GM23248 (cell line): ENCODE measurements around the gene HGF. TPM values are rescaled to one million over a fixed set of nuclear protein-coding genes. Genes with fewer than 3 reads are reported as not detected.

ENCODE experiments used
- DNase-seq: peaks from one replicate; pipeline ENCODE4 v3.0.0-alpha.2; 2015
- H2AFZ ChIP-seq: fragments of 200-600 bp; sonication (generic); 2 replicates; pipeline ENCODE4 v1.6.1; 2016; ENCODE audit warnings: antibody characterized with exemption
- H3F3A ChIP-seq: fragments of 200-600 bp; sonication (generic); 2 replicates; pipeline ENCODE4 v1.6.1; 2016; ENCODE audit warnings: mild to moderate bottlenecking, antibody characterized with exemption, mixed run types; ENCODE audit not compliant: insufficient read depth
- H3K27ac ChIP-seq: fragments of 200-600 bp; sonication (generic); 2 replicates; pipeline ENCODE4 v1.5.1; 2016; ENCODE audit warnings: mild to moderate bottlenecking
- H3K27me3 ChIP-seq: fragments of 200-600 bp; sonication (generic); replicated peaks from 2 replicates; pipeline ENCODE4 v1.6.1; 2016; ENCODE audit warnings: mild to moderate bottlenecking; ENCODE audit not compliant: insufficient read depth
- H3K36me3 ChIP-seq: fragments of 200-600 bp; sonication (generic); 2 replicates; pipeline ENCODE4 v1.6.1; 2016; ENCODE audit warnings: low read depth, mild to moderate bottlenecking
- H3K4me1 ChIP-seq: fragments of 200-600 bp; sonication (generic); 2 replicates; pipeline ENCODE4 v1.6.1; 2016; ENCODE audit warnings: mild to moderate bottlenecking; ENCODE audit not compliant: insufficient read depth
- H3K4me2 ChIP-seq: fragments of 200-600 bp; sonication (generic); one replicate; pipeline ENCODE4 v1.6.1; 2016; ENCODE audit warnings: mild to moderate bottlenecking; ENCODE audit not compliant: unreplicated experiment
- H3K4me3 ChIP-seq: fragments of 200-600 bp; sonication (generic); 2 replicates; pipeline ENCODE4 v1.5.1; 2016; ENCODE audit warnings: mild to moderate bottlenecking
- H3K79me2 ChIP-seq: fragments of 200-600 bp; sonication (generic); 2 replicates; pipeline ENCODE4 v1.6.1; 2016; ENCODE audit warnings: mild to moderate bottlenecking; ENCODE audit not compliant: insufficient read depth
- H3K9ac ChIP-seq: fragments of 200-600 bp; sonication (generic); 2 replicates; pipeline ENCODE4 v1.6.1; 2016; ENCODE audit warnings: mild to moderate bottlenecking
- H3K9me2 ChIP-seq: fragments of 200-600 bp; sonication (generic); 2 replicates; pipeline ENCODE4 v1.6.1; 2016; ENCODE audit warnings: mixed run types, mild to moderate bottlenecking, moderate library complexity; ENCODE audit not compliant: insufficient read depth
- H3K9me3 ChIP-seq: fragments of 200-600 bp; sonication (generic); one replicate; pipeline ENCODE4 v1.6.1; 2017; ENCODE audit warnings: low read depth
- H4K20me1 ChIP-seq: fragments of 200-600 bp; sonication (generic); 2 replicates; pipeline ENCODE4 v1.6.0; 2016; ENCODE audit not compliant: insufficient read depth
- EZH2 ChIP-seq: fragments of 200-600 bp; sonication (generic); IDR thresholded peaks from 2 replicates; pipeline ENCODE4 v1.6.1; 2018; ENCODE audit warnings: antibody characterized with exemption, mild to moderate bottlenecking; ENCODE audit not compliant: insufficient read depth, poor library complexity, severe bottlenecking
- EZH2phosphoT487 ChIP-seq: fragments of 200-600 bp; sonication (generic); IDR thresholded peaks from 2 replicates; pipeline ENCODE4 v1.6.1; 2018; ENCODE audit warnings: antibody characterized with exemption, moderate library complexity, mild to moderate bottlenecking, low read depth; ENCODE audit not compliant: insufficient read depth
- WGBS, 2 experiments: methylation state at CpG; one replicate each; pipeline ENCODE4 v1.1.6; 2015 to 2017; ENCODE audit warnings: low lambda C conversion rate in 2 of 2, low coverage in 1 of 2; ENCODE audit errors: missing lambda C conversion rate in 2 of 2; 5-methylcytosine and 5-hydroxymethylcytosine counted together
- in situ Hi-C: fragments of 300-500 bp; cut with MboI; formaldehyde crosslinking; loops from 2 replicates; pipeline ENCODE4 v1.15.0; 2020
- polyA plus RNA-seq: library from polyadenylated mRNA; unstranded; fragments of >200 nt; fragmentation: Nextera tagmentation; extraction: Ambion mirVana; gene quantifications from 2 replicates; pipeline ENCODE4 v1.2.1, GENCODE V29; 2016
- total RNA-seq: library from RNA; depleted of rRNA; stranded (reverse); fragments of >200 nt; shearing (Covaris generic); gene quantifications from 2 replicates; pipeline ENCODE4 v1.2.3, GENCODE V29; 2014

HGF gene
- total and polyA plus RNA-seq, 2 experiments from 2014 or later: 2.3 to 2.7 TPM

DNA sequence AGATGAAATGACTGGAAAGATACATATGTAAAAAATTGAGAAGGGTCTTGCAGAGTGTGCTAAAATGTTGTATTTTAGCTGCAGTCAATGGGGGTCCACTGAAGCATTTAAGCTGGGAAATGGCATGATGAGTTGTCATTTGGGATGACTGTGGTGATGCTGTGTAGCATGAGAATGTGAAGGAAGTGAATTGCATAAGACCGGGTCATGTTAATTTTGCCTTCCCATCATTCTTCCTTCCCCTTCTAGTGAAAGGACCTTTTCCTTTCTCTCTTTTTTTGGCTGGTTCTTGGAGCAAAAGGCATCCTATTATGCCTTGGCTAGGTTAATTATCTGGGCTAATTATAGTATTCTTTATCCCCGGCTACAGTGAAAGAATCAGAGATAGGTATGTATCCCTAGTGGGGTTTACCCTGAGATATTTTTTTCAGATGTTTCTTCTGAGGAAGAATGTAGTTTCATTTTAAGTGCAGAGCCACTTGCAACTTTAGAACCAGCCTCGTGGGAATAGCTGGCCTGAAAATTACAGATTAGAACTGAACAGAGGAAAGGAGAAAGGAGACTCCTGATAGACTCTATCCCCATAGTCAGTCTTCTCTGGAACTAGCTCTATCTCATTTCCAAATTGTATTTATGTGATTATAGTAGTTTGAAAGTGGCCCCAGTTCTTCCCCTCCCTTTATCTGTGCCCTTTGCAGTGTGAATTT, 93.6 kb downstream of the HGF start:
- Histone ChIP-seq H3K4me2 (no peak overlapping the region), H3K9me3 (no peaks in the 10 kb centered on the region), H4K20me1 (no peaks in the 10 kb centered on the region), H2AFZ (peak overlapping the region; percentile 6; the same call in 1 of the 2 replicates), H3K36me3 (no peaks in the 10 kb centered on the region), H3K79me2 (no peaks in the 10 kb centered on the region), H3F3A (no peaks in the 10 kb centered on the region), H3K27me3 (no peaks in the 10 kb centered on the region), H3K4me1 (no peaks in the 10 kb centered on the region), H3K27ac (no peak overlapping the region), H3K9me2 (peaks cover 3% of the 10 kb centered on the region; the same call in 1 of the 2 replicates), H3K9ac (no peak overlapping the region), H3K4me3 (no peak overlapping the region)
- in situ Hi-C loops: no loop called here
- DNase-seq: no peak
- no peak for TF ChIP-seq EZH2
- TF ChIP-seq EZH2phosphoT487: no peak
- WGBS, 2 experiments: 54 to 55% methylated on average over 3 of the region's 3 CpGs

DNA sequence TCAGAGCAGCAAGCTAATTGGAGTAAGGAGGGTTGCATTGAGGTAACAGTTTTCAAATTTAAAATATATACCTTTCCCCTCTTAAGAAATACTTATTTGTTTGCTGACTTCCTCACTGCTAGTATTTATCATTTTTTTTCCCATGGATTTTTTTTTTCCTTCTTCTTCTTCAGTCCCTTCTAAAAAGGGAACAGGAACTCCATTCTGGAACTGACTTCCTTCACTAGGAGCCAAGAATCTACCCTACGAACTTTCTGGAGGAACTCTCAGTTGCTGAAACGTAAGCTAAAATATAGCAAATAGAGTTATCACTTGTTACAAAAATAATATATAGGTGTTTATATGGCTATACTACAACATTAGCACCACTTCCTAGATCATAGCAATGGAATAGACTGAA, 95.4 kb downstream of the HGF start:
- DNase-seq: no peak
- Histone ChIP-seq H3K9ac (no peak overlapping the region), H3K36me3 (no peaks in the 10 kb centered on the region), H3K4me3 (no peak overlapping the region), H3K79me2 (no peaks in the 10 kb centered on the region), H3K9me3 (no peaks in the 10 kb centered on the region), H3K4me2 (no peak overlapping the region), H2AFZ (no peak overlapping the region), H3F3A (no peaks in the 10 kb centered on the region), H3K9me2 (peaks cover 3% of the 10 kb centered on the region; the same call in 1 of the 2 replicates), H4K20me1 (no peaks in the 10 kb centered on the region), H3K27ac (no peak overlapping the region), H3K27me3 (no peaks in the 10 kb centered on the region), H3K4me1 (no peaks in the 10 kb centered on the region)
- TF ChIP-seq EZH2phosphoT487 (no peak), EZH2 (no peak)
- in situ Hi-C loops: no loop called here
- WGBS, 2 experiments: 87% methylated on average over 2 of the region's 2 CpGs

DNA sequence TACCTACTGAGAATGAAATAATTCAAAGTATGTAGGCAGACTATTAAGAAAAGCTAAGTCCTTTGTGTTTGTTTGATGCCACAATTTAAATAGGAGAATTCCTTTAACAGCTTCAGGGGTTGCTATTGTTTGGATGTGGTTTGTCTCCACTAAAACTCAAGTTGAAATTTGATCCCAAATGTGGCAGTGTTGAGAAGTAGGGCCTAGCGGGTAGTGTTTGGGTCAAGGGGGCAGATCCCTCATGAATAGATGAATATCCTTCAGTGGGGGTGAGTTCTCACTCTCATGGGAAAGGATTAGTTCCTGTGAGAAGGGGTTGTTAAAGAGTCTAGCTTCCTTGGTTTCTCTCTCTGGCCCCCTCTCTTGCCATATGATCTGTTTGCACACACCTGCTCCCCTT, 97.0 kb downstream of the HGF start:
- H2AFZ ChIP-seq: no peak overlapping the region
- in situ Hi-C loops: no loop called here
- H3K4me3 ChIP-seq: no peak overlapping the region
- no peak overlapping the region for H3K27ac ChIP-seq
- H3K4me2 ChIP-seq: no peak overlapping the region
- H3F3A ChIP-seq: no peaks in the 10 kb centered on the region
- no peaks in the 10 kb centered on the region for H4K20me1 ChIP-seq
- H3K9me2 ChIP-seq: peaks cover 3% of the 10 kb centered on the region; the same call in 1 of the 2 replicates
- no peak for DNase-seq
- no peaks in the 10 kb centered on the region for H3K4me1 ChIP-seq
- no peaks in the 10 kb centered on the region for H3K9me3 ChIP-seq
- no peak overlapping the region for H3K9ac ChIP-seq
- WGBS, 2 experiments: 78 to 85% methylated on average over 1 of the region's 1 CpG
- H3K36me3 ChIP-seq: no peaks in the 10 kb centered on the region
- H3K79me2 ChIP-seq: no peaks in the 10 kb centered on the region
- TF ChIP-seq EZH2phosphoT487 (no peak), EZH2 (no peak)
- no peaks in the 10 kb centered on the region for H3K27me3 ChIP-seq

DNA sequence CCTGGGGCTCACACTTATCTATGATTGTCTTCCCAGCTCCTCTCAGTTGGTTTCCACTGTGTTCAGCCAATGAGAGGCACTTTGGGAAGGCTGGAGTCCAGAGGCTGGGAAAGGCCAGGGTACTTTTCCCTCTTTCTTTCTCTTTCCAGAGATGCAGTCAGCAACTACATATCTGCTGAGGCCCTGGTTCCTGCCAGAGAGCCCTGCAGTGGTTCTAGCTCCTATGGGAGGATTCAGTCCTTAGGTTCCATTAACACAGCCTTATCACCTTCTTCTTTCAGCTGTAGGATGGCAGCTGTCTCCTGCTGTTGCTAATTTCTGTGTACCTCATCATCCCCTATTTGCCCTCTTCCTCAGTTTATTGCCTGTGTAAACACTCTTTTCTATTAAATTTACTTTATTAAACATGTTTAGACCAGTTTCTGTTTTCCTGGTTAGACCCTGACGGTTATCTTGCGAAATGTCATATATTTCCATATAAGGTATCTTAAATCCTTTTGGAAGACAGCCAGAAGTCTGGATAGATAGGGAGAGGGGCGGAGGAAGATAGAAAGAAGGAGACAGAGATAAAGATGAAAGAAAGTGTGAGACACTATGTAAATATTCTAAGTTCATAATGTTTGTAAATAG, 100.3 kb downstream of the HGF start:
- H3K79me2 ChIP-seq: no peaks in the 10 kb centered on the region
- no peak overlapping the region for H3K4me2 ChIP-seq
- no peaks in the 10 kb centered on the region for H3F3A ChIP-seq
- no peaks in the 10 kb centered on the region for H3K36me3 ChIP-seq
- H3K4me3 ChIP-seq: no peak overlapping the region
- no peaks in the 10 kb centered on the region; the same call in 1 of the 2 replicates for H3K4me1 ChIP-seq
- no peaks in the 10 kb centered on the region for H3K27me3 ChIP-seq
- no peaks in the 10 kb centered on the region for H3K9me3 ChIP-seq
- H3K27ac ChIP-seq: no peak overlapping the region
- no peaks in the 10 kb centered on the region; the same call in 1 of the 2 replicates for H3K9me2 ChIP-seq
- DNase-seq: no peak
- WGBS, 2 experiments: 97 to 99% methylated on average over 3 of the region's 3 CpGs
- H3K9ac ChIP-seq: no peak overlapping the region
- in situ Hi-C loops: no loop called here
- H2AFZ ChIP-seq: no peak overlapping the region
- TF ChIP-seq EZH2 (no peak), EZH2phosphoT487 (no peak)
- H4K20me1 ChIP-seq: no peaks in the 10 kb centered on the region
